MM.1S (cell line): Measurements from ENCODE around the gene KCNJ15.

ENCODE experiments used
- DNase-seq: peaks from one replicate; pipeline ENCODE4 v3.0.0-alpha.2; 2015
- H2AFZ ChIP-seq: fragments of 300-600 bp; sonication (generic); 2 replicates; pipeline ENCODE4 v1.6.0; 2016; ENCODE audit warnings: antibody characterized with exemption, low read length
- H3F3A ChIP-seq: fragments of 300-600 bp; sonication (generic); 2 replicates; pipeline ENCODE4 v1.6.1; 2016; ENCODE audit warnings: mild to moderate bottlenecking, antibody characterized with exemption, low read length, moderate library complexity, mixed read lengths; ENCODE audit not compliant: insufficient read depth
- H3K27ac ChIP-seq: fragments of 300-600 bp; sonication (generic); 2 replicates; pipeline ENCODE4 v1.5.1; 2016; ENCODE audit warnings: mild to moderate bottlenecking, low read length
- H3K27me3 ChIP-seq: fragments of 300-600 bp; sonication (generic); replicated peaks from 2 replicates; pipeline ENCODE4 v1.6.0; 2016; ENCODE audit warnings: low read length; ENCODE audit not compliant: insufficient read depth
- H3K36me3 ChIP-seq: fragments of 300-600 bp; sonication (generic); replicated peaks from 2 replicates; pipeline ENCODE4 v1.6.1; 2016; ENCODE audit warnings: mild to moderate bottlenecking, low read length, mixed read lengths; ENCODE audit not compliant: insufficient read depth
- H3K4me1 ChIP-seq: fragments of 300-600 bp; sonication (generic); 2 replicates; pipeline ENCODE4 v1.6.1; 2016; ENCODE audit warnings: low read length, mixed read lengths
- H3K4me2 ChIP-seq: fragments of 300-600 bp; sonication (generic); 2 replicates; pipeline ENCODE4 v1.6.0; 2016; ENCODE audit warnings: low read depth, low read length
- H3K4me3 ChIP-seq: fragments of 300-600 bp; sonication (generic); 2 replicates; pipeline ENCODE4 v1.5.1; 2016; ENCODE audit warnings: low read length, mixed read lengths
- H3K79me2 ChIP-seq: fragments of 300-600 bp; sonication (generic); 2 replicates; pipeline ENCODE4 v1.6.1; 2016; ENCODE audit warnings: mixed run types, low read length, mixed read lengths
- H3K9ac ChIP-seq: fragments of 300-600 bp; sonication (generic); 2 replicates; pipeline ENCODE4 v1.6.1; 2016; ENCODE audit warnings: low read length, mixed read lengths
- H3K9me2 ChIP-seq: fragments of 300-600 bp; sonication (generic); replicated peaks from 2 replicates; pipeline ENCODE4 v1.6.1; 2016; ENCODE audit warnings: mild to moderate bottlenecking, low read length, mixed read lengths; ENCODE audit not compliant: insufficient read depth
- H3K9me3 ChIP-seq: fragments of 300-600 bp; sonication (generic); replicated peaks from 2 replicates; pipeline ENCODE4 v1.6.1; 2016; ENCODE audit warnings: mild to moderate bottlenecking, low read length, mixed read lengths; ENCODE audit not compliant: insufficient read depth
- H4K20me1 ChIP-seq: fragments of 300-600 bp; sonication (generic); 2 replicates; pipeline ENCODE4 v1.6.1; 2016; ENCODE audit warnings: mild to moderate bottlenecking, low read length, moderate library complexity, mixed read lengths; ENCODE audit not compliant: insufficient read depth
- EZH2 ChIP-seq: fragments of 300-600 bp; sonication (generic); optimal IDR thresholded peaks from 2 replicates; pipeline ENCODE3; 2017; ENCODE audit warnings: low read depth, mild to moderate bottlenecking, antibody characterized with exemption, low read length, mixed read lengths
- EZH2phosphoT487 ChIP-seq: fragments of 300-600 bp; sonication (generic); IDR thresholded peaks from 2 replicates; pipeline ENCODE4 v1.6.1; 2018; ENCODE audit warnings: antibody characterized with exemption, low read length
- TF ChIP-seq, protein P1 (sequence below): fragments of 300-600 bp; sonication (generic); IDR thresholded peaks from 2 replicates; pipeline ENCODE4 v1.5.1; 2016; ENCODE audit warnings: antibody characterized with exemption, low read length, mixed read lengths

The KCNJ15 gene

DNA sequence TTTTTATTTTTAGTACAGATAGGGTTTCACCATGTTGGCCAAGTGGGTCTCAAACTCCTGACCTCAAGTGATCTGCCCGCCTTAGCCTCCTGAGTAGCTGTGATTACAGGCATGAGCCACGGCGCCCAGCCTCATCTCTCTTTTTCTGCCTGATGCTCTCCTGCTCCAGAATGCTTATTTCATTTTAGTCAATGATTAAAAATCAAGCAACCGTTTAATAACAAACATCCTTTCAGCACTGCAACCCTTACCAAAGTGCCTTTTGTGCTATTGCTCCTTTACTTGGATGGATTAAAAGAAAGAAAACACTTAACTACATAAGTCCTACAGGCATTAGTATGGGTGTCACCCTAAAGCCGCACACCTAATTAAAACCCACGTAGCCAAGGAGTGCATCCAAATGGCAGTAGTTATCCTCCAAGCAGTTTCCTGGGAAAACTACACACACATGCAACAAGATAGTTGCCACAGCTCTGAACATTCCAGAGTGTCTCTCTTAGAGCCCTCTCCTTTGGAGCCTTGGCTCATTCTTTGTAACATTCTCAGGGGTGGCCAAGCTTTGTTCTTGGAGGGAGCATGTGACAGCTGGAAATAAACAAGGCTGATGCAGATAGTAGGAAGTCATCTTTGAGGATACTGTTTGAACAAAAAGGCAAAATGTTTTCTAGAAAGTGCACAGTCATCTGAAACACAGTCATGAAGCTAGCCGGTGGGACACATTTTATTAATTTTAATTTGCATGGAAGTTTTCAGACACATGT, 51.2 kb downstream of the KCNJ15 start:
- Histone ChIP-seq H4K20me1 (no peaks in the 10 kb centered on the region), H3K79me2 (no peaks in the 10 kb centered on the region), H3F3A (no peaks in the 10 kb centered on the region), H3K27ac (no peak overlapping the region), H2AFZ (no peak overlapping the region), H3K4me2 (no peak overlapping the region), H3K4me1 (0 out of 2 replicates have a peak, but pooled peaks cover 6% of the 10 kb centered on the region), H3K9me2 (no peaks in the 10 kb centered on the region), H3K9ac (no peak overlapping the region), H3K4me3 (no peak overlapping the region), H3K9me3 (no peaks in the 10 kb centered on the region), H3K36me3 (no peaks in the 10 kb centered on the region), H3K27me3 (no peaks in the 10 kb centered on the region)
- no peak for DNase-seq
- TF ChIP-seq, protein P1, sequence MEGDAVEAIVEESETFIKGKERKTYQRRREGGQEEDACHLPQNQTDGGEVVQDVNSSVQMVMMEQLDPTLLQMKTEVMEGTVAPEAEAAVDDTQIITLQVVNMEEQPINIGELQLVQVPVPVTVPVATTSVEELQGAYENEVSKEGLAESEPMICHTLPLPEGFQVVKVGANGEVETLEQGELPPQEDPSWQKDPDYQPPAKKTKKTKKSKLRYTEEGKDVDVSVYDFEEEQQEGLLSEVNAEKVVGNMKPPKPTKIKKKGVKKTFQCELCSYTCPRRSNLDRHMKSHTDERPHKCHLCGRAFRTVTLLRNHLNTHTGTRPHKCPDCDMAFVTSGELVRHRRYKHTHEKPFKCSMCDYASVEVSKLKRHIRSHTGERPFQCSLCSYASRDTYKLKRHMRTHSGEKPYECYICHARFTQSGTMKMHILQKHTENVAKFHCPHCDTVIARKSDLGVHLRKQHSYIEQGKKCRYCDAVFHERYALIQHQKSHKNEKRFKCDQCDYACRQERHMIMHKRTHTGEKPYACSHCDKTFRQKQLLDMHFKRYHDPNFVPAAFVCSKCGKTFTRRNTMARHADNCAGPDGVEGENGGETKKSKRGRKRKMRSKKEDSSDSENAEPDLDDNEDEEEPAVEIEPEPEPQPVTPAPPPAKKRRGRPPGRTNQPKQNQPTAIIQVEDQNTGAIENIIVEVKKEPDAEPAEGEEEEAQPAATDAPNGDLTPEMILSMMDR, result no peak
- TF ChIP-seq EZH2, result no peak
- TF ChIP-seq EZH2phosphoT487, result no peak

DNA sequence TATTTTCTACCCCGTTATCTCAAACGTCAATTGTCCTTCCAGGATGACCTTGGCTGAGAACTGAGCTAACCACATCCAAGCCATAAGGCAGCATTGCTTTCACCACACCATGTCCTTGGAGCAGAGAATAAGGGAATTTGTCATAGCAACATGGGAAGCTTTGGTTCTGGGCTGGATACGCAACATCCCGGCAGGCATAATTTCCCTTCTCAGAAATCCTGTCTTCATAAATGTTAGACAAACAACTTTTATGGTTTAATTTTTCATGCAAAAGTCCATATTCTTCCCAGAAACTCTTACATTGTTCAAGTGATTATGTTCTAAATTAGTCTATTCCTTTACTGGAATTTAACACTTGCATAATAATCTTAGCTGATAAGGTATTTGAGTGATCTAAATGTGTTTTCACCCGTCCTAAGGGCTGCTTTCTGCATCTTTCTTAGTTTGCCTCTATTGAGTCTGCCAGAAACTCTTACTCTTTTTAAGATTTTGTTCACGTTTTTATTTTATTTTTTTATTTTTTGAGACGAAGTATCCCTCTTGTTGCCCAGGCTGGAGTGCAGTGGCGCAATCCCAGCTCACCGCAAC, 51.8 kb downstream of the KCNJ15 start:
- no peak for DNase-seq
- no peaks in the 10 kb centered on the region for H3K36me3 ChIP-seq
- no peak overlapping the region for H3K27ac ChIP-seq
- no peaks in the 10 kb centered on the region for H3K79me2 ChIP-seq
- H3K9ac ChIP-seq, result no peak overlapping the region
- H3K4me1 ChIP-seq, result 0 out of 2 replicates have a peak, but pooled peaks cover 6% of the 10 kb centered on the region
- no peaks in the 10 kb centered on the region for H3K9me2 ChIP-seq
- no peaks in the 10 kb centered on the region for H3K27me3 ChIP-seq
- no peak overlapping the region for H3K4me2 ChIP-seq
- no peaks in the 10 kb centered on the region for H3F3A ChIP-seq
- no peaks in the 10 kb centered on the region for H4K20me1 ChIP-seq
- H3K9me3 ChIP-seq, result no peaks in the 10 kb centered on the region
- no peak overlapping the region for H2AFZ ChIP-seq
- TF ChIP-seq, protein P1, result no peak
- TF ChIP-seq EZH2phosphoT487 (no peak), EZH2 (no peak)
- no peak overlapping the region for H3K4me3 ChIP-seq

DNA sequence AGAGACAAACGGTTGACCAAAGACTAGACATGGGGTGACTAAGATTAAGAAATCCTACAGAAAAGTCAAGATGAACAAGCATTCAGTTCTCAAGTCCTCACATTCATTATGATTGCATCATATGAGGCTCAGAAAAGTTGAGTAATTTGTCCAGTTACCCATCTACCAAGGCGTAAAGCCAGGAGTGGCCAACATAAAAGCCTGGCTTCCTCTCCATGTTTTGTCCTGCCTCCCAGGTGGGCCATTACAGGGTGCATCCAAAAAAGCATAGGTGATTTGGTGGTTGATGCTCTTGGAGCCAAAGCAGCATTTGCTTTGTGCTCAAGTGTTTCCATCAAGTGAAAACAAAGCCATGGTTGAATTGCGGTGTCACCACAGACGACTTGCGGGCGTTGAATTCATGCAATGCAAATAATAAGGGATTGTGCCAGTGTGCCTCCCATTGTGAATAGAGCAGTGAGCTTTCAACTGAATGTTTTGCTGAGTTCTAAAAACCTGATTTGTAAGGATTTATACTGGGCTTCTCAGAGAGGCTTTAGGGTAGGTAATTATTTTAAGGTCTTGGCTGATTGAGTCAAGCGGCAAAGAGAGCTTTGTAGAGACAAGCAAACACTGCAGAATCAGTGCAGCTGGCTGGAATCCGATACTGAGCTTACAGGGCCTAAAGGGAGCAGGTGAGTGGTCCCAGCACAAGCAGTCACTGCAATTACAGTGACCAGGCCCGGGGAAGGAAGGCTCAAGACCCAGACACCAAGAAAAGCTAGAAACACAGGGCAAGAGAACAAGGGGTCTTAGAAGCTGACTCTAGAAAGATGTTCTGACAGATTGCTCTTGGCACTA, 54.1 kb downstream of the KCNJ15 start:
- H3K79me2 ChIP-seq, result no peaks in the 10 kb centered on the region
- no peak overlapping the region for H3K4me2 ChIP-seq
- no peaks in the 10 kb centered on the region for H3K36me3 ChIP-seq
- TF ChIP-seq, protein P1, result no peak
- TF ChIP-seq EZH2phosphoT487, result no peak
- no peak for TF ChIP-seq EZH2
- no peak for DNase-seq
- H3K9me3 ChIP-seq, result no peaks in the 10 kb centered on the region
- no peak overlapping the region for H3K9ac ChIP-seq
- no peak overlapping the region for H3K27ac ChIP-seq
- H3K9me2 ChIP-seq, result no peaks in the 10 kb centered on the region
- no peaks in the 10 kb centered on the region for H3F3A ChIP-seq
- no peak overlapping the region for H3K4me3 ChIP-seq
- H3K4me1 ChIP-seq, result 0 out of 2 replicates have a peak, but pooled peaks cover 6% of the 10 kb centered on the region
- H4K20me1 ChIP-seq, result no peaks in the 10 kb centered on the region
- no peaks in the 10 kb centered on the region for H3K27me3 ChIP-seq
- H2AFZ ChIP-seq, result no peak overlapping the region
